Epidermal melanocyte (primary cell): ENCODE data around the gene LARP1.
"Not testable (repeated sequence)": the region's sequence is repeated elsewhere in the genome, so short reads cannot be mapped to it uniquely, and the experiment has no call there.

ENCODE experiments used
- DNase-seq: peaks from one replicate; pipeline ENCODE4 v3.0.0; 2011; ENCODE audit warnings: low spot score; ENCODE audit not compliant: insufficient read length

Gene LARP1

DNA sequence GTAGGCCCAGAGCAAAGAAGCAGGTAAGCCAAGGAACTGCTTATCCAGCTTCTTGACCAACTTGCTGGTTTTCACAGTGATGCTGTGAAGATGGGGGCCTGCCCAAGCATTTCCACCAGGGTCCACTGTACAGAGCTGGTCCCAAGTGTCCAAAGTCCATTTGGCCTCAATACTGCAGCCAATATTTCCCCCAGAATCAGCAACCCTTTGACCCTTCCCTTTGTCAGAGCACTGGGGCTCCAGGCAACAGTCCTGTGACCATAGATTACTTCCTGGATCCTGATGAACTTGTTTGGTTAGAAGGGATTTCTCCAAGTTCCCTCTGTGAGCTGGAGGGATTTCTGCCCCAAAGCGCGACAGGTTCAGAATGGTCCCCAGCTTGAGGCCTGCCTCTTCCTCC is 68.9 kb downstream of the LARP1 start:
- DNase-seq: no peak

DNA sequence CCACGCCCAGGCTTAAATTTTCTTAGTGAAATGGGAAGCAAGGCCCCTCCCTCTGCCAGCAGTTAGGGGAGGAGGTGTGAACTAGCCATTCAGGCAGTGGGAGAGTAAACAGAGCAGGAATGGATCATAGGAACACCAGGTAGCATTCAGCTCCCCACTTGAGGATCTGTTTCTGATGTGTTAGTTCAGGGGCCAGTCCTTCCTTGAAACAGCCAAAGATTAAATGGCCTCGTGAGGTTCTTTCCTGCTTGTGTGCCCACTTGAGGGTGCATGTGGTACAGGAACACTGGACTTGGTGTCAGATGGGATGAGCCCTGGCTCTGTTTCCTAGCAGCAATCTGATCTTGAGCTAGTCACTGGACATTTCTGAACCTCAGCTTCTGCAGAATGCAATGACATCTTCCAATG is 74.0 kb downstream of the LARP1 start:
- no peak for DNase-seq

DNA sequence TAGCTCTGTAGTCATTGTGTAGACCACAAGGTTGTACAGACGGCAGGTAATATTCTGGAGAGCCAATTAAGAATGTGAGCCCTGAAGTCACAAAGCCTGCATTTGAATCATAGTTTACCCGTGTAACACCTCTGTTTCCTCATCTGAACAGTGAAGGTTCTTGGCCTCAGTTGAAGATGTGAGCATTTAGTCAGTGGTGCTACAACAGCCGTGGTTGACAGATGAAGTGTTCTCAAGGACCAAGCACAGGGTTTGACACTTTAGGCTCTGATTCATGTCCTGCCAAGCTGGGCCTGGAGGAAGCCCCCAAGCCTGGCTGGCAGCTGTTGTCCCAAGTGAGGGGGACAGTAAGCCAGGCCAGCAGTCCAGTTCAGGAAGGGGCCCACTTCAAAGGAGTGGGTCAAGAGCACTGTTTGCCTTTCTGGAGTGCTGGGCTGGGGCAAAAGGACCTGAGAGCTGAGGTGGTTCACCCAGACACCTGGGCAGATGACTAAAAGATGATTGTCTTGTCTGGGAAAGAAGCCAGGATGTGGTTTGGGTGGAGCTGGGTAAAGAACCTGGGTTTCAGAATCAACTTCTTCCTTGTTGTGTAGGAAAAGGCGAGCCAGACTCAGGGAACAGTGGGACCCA is 74.5 kb downstream of the LARP1 start:
- DNase-seq: no peak

DNA sequence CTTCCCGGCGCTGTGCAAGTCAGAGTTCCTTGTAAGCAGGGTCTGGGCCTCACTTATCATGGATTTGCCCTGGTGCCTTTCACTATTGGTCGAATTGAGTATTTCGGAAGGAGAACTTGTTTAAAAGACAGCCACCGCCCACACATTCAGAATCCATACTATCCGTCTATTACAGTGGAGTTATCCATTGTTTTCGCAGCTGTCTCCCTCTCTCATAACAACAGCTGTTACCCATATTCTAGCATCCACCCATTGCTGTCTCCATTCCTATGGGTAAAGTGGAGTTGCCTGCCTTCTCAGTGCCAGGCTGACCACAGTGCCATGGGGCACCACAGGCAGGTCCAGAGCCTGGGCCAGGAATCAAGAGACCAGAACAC is 75.0 kb downstream of the LARP1 start:
- DNase-seq: no peak

DNA sequence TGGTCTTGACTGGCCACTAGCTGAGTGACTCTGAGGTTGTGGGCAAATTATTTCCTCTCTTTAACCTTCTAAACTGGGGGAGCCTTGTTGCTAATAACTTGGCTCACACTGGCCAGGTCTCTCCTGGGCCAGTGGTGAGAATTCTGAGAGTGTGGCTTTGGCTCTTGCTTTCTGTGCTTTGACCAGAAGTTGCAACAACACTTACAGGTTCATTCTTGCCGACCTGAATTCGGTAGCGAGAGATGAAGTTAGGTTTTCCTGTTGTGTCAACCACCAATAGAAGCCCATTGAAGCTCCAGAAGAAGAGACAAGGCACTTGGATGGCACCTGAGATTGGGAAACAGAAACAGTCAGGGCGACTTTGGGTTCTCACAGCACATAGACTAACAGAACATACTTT is 75.4 kb downstream of the LARP1 start:
- DNase-seq: no peak

DNA sequence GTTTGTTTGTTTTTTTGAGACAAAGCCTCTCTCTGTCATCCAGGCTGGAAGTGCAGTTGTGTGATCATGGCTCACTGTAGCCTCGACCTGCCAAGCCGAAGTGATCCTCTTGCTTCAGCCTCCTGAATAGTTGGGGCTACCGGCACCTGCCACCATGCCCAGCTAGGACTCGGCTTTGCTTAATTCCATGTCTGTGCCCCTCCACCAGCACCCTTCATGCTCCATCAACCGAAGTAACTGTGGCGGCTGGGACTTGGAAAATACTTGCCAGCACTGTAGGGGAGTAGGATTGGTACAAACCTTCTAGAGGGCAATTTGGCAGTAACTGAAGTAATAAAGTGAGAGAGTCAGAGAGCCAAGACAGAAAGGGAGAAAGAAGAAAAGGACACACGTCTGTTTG is 76.3 kb downstream of the LARP1 start:
- no peak for DNase-seq

DNA sequence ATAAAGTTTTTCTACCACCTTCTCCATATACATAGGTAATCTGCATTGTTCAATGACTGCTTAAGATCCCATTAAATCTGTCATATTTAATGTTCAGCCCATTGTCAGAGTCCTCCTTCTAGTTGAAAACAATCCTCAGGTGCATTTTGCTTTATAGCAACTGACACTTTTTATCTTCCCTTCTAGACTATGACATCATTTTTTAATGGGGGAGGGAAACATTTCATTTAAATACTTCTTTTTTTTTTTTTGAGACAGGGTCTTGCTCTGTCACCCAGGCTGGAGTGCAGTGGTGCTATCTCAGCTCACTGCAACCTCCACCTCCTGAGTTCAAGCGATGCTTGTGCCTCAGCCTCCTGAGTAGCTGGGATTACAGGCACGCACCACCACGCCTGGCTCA is 77.6 kb downstream of the LARP1 start:
- DNase-seq: not testable (repeated sequence)

DNA sequence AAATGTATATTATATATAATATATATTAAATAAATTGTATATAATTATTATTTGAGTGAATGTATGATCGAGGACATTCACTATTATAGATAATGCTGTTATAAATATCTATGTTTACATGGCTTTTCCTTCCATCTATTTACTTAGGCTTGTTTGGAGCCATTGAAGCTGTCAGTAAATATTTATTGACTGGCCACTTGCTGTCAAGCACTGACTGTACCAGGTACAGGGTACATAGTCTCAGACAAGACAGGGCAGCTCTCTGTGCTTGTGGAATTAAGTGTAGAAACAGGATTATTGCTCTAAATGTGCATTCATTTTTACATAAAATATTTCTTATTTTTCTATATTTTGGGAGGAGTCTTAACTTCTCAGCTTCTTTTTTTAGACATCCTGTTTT is 78.9 kb downstream of the LARP1 start:
- DNase-seq: no peak

DNA sequence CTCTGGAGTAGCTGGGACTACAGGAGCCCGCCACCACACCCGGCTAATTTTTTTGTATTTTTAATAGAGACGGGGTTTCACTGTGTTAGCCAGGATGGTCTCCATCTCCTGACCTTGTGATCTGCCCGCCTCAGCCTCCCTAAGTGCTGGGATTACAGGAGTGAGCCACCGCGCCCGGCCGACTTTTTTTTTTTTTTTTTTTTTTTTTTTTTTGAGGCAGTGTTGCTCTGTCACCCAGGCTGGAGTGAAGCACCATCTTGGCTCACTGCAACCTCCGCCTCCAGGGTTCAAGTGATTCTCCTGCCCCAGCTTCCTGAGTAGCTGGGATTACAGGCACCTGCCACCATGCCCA is 80.5 kb downstream of the LARP1 start:
- not testable (repeated sequence) for DNase-seq

DNA sequence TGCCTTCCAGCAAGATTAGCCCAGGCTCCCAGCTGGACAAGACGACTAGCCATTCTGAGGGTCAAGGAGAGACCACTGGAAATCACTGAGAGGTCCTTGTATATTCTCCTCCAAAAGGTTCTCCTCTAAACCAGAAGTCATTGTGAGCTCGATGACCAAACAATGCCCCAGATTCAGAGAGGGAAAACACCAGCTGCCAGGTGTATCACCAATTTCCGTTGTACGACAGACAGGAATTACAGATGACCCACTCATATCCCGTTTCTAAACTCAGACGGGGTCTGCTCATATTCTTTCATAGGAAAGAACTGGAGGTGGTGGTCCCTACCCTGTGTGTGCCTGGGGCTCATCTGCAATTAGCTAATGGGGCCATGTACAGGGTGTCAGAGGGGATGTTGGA is 81.0 kb downstream of the LARP1 start:
- no peak for DNase-seq

DNA sequence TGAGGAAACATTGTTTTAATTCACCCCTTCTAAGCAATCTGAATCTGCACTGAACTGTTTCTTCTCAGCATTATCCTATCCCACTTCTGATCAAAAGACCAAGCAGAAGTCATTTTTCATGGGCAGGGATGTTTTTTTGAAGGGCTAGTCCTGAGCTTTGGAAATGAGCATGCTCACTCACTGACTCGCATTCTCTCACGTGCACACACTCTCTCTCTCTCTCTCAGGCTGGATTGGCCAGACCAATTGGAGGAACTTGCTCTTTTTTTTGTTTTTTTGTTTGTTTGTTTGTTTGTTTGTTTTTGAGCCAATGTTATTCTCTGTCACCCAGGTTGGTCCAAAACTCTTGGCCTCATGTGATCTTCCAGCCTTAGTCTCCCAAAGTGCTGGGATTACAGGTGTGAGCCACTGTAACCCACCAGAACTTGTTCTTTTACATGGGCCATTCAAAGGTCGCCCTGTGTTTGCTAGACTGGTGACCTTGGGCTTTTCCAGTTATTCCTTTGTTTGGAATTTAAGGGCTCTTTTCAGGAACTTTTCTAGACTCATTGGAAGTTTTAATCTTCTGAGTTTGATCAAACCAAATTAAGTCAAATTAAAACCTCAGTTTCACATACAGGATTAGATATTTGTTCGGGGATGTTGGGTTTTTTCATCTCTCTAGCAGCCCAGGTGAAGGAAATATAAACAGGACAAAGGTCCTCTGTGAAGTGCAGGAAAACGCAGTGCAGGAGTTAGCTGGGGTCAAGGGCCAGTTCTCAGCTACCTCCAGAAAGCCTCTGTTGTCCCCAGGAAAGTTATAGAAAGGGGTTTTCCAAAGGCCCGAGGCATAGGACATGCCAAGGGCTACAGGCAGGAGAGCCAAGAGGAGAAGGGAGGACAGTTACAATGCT is 82.1 kb downstream of the LARP1 start:
- no peak for DNase-seq

DNA sequence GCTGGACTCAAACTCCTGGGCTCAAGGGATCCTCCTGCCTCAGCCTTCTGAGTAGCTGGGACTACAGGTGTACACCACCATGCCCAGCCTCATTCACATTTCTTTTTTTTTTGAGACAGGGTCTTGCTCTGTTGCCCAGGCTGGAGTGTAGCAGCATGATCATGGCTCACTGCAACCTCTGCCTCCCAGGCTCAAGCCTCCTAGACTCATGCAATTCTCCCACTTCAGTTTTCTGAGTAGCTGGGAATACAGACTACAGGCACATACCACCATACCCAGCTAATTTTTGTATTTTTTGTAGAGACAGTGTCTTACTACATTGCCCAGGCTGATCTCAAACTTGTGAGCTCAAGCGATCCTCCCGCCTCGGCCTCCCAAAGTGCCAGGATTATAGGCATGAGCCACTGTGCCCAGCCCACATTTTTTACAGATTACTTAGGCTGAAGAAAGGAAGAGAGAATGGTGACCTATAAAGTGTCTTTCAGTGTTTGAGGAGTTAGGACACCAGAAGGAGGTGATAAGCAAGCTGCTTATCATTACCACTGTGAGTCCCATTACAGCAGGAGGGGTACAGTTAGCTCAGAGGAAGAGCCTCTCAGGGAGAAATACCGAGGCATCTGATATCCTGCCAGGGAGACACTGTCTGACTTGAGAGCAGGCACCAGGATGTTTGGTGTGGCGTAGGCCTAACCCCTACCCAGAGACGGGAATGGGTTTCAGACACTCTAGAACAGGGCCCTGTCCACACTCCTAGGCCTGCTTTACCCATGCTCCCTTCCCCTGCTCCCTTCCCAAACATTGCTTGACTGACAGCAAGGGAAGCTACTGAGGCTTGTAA is 85.5 kb downstream of the LARP1 start:
- no peak for DNase-seq

DNA sequence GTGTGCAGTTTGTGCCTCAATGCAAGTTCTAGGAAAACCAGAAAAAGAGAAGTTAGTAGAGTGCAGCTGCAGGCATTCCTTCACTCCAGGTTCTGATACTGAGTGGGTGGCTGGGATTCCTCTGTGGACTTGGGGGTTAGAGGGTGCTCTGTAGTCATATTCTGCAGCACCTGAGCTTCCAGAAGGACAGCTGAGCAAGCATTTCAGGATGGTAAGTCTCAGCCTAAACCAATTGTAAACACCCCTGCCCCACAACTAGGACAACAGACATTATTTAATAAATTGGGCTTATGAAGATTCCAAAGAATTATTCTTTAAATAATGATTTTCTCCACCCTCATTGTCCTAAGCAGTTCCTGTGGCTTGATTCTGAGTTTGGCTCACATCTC is 86.1 kb downstream of the LARP1 start:
- no peak for DNase-seq

DNA sequence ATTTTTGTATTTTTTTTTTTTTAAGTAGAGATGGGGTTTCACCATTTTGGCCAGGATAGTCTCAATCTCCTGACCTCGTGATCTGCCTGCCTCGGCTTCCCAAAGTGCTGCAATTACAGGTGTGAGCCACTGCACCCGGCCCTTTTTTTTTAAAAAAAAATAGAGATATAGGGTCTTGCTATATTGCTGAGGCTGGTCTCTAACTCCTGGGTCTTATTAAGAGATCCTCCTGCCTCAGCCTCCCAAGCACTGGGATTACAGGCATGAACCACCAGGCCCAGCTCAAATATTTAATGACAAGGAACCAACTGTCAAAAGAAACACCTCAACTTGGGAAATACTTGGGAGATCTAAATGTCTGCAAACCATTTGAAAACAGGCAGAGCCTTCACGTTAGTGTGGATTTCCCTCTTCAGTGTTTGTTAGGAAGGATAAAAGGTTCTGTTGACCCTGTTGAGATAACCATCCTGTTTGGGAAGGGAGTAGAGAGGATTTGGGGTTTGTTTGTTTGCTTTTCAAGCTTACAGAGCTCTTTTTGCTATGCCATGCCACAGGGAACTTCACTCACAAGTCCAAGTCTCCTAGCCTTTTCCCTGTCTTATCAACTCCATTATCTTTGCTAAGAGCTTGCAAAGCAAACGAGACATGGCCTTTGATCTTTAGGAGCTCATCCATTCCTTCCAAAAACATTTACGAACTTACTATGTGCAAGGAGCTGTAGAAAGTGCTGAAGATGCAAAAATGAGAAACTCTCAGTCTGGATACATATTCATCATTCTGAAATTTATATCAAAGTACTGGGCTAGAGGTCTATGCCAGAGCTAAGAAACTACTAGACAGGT is 87.7 kb downstream of the LARP1 start:
- DNase-seq: no peak

DNA sequence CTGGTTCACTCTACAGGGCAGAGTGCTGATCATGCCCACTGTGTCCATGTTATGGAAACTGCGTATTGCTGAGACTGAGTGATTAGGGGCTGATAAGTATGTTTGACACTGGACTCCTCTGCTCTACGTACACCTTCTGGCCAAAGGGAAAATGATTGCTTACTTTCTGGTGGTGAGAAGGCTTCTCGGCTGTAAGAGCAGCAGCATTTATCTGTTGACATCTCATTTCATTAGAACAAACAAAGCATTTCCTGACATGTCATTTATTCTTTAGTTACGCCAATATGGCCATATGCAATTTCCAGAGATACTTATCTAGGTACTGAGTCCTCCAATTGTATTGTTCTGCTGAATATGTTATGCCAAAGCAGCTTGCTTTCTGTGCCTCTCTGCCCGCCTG is 89.6 kb downstream of the LARP1 start:
- no peak for DNase-seq

DNA sequence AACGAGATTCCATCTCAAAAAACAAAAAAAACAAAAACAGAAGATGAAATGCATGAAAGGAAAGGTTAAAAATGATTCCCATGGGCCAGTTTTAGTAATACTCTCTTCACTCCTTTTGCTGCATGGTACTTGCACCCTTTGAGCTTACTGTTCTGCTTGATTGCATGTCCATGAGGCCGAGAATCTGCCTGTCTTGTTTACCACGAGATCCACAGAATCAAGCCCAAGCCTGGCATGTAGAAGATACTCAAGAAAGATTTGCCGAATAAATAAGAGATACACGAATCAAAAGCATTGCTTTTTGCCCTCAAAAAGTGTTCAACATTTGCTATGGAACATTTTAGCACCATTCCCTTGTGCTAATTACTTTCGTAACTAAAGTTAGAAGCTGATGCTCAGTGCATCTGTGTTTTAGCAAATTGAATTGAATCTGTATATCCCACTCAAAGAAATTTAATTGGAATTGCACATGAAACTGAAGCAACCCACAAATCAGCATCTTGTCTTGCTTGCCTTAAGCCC is 94.1 kb downstream of the LARP1 start:
- DNase-seq: no peak

DNA sequence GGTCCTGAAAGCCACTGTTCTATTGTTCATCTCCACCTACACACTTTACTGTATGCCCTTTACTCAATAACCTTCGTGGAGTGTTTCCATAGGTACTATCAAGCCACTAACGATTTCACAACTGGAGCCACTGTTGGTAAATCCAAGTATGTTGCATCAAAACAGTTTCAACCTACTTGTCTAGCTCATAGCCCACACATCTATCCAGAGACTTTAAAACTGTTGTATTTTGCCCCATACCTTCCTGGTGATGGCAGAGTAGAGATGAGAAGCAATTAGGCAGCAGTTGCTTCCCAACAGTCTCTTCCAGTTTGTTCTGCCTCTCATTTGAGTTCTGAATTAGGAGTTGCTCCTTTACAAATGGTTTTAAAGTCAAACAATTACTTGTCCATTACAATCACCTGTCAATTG is 94.6 kb downstream of the LARP1 start:
- no peak for DNase-seq

DNA sequence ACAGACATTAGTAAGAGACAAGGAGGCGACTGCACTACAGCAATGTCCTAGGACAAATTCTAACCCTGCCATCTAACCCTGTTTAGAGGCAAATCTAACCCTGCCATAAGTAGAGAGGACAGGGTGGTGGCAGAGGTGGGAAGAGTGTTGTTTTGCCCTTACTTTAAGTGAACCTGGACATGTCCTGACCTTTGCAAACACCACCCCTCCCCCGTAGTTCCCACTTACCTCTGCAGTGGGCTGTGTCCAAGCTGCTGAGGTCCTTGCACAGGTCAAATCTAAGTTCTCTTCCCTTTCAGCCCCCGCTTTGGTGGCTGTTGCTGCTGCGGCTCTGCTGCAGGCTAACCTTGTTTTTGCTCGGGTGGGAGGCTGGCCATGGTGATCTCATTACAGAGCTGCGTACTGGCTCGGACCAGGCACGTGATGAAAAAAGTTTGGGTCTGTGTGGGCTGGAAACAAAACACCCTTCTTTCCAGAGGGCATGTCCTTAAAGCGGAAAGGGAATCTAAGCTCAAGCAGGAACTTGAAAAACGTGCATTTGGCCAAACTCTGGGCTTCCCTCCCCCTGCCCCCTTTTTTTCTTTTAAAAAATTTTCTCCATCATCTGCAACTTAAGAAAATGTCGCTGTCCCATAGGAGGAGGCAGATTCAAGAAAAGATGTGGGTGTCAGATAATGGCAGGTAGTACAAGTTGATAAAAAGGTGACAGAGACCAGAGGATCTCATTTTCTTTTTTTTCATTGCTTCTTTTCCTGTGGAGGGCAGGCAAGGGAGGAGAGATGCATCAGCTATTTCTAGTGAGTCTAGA is 95.3 kb downstream of the LARP1 start, which contains the start of gene FAXDC2:
FAXDC2 (minus strand) TSS at position 349 of the 808 bp plus-strand sequence. CDS start 12,425 bp downstream, outside the sequence.
- DNase-seq: peak; percentile 86

DNA sequence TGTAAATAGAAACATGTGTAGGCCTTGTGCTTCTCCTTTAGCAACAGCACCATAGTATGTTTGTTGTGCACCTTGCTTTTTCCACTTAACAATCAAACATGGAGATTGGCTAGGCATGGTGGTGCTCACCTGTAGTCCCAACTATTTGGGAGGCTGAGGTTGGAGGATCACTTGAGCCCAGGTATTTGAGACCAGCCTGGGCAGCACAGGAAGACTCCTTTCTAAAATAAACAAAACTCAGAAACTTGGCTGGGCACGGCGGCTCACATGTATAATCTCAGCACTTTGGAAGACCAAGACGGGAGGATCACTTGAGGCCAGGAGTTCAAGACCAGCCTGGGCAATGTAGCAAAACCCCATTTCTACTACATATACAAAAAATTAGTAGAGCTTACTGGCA is 96.2 kb downstream of the LARP1 start:
- DNase-seq: no peak
